Loucy (cell line): ENCODE data around the gene TTC39B.

Experiments
- H2AFZ ChIP-seq: fragments of 200-600 bp; sonication (generic); 2 replicates; pipeline ENCODE4 v1.6.0; 2016; ENCODE audit warnings: antibody characterized with exemption, mild to moderate bottlenecking, low read length, moderate library complexity
- H3F3A ChIP-seq: fragments of 200-600 bp; 2 replicates; pipeline ENCODE4 v1.6.0; 2016; ENCODE audit warnings: antibody characterized with exemption, low read depth, mild to moderate bottlenecking
- H3K27me3 ChIP-seq: fragments of 200-600 bp; sonication (generic); 2 replicates; pipeline ENCODE4 v1.6.1; 2014; ENCODE audit warnings: low read length, mild to moderate bottlenecking; ENCODE audit not compliant: insufficient read depth, poor library complexity, severe bottlenecking
- H3K36me3 ChIP-seq: fragments of 200-600 bp; sonication (generic); 2 replicates; pipeline ENCODE4 v1.6.1; 2016; ENCODE audit warnings: low read length; ENCODE audit not compliant: insufficient read depth
- H3K4me1 ChIP-seq: fragments of 200-600 bp; sonication (generic); 2 replicates; pipeline ENCODE4 v1.5.1; 2014; ENCODE audit warnings: low read length, mild to moderate bottlenecking; ENCODE audit not compliant: insufficient read depth, poor library complexity, severe bottlenecking
- H3K4me2 ChIP-seq: fragments of 200-600 bp; sonication (generic); 2 replicates; pipeline ENCODE4 v1.6.0; 2014; ENCODE audit warnings: antibody characterized with exemption, low read length, low read depth, mild to moderate bottlenecking; ENCODE audit not compliant: poor library complexity, severe bottlenecking
- H3K4me3 ChIP-seq: fragments of 200-600 bp; sonication (generic); 2 replicates; pipeline ENCODE4 v1.5.1; 2014; ENCODE audit warnings: low read length, mild to moderate bottlenecking, mixed read lengths; ENCODE audit not compliant: poor library complexity, severe bottlenecking
- H3K79me2 ChIP-seq: fragments of 200-600 bp; sonication (generic); 2 replicates; pipeline ENCODE4 v1.6.1; 2014; ENCODE audit warnings: low read length; ENCODE audit not compliant: insufficient read depth
- H3K9ac ChIP-seq: fragments of 200-600 bp; sonication (generic); 2 replicates; pipeline ENCODE4 v1.6.0; 2014; ENCODE audit warnings: mild to moderate bottlenecking, low read depth, low read length, moderate library complexity; ENCODE audit not compliant: poor library complexity, severe bottlenecking
- H3K9me2 ChIP-seq: fragments of 200-600 bp; sonication (generic); replicated peaks from 2 replicates; pipeline ENCODE4 v1.6.1; 2016; ENCODE audit warnings: low read depth, low read length, mixed read lengths
- H3K9me3 ChIP-seq: fragments of 200-600 bp; sonication (generic); 2 replicates; pipeline ENCODE4 v1.6.1; 2014; ENCODE audit warnings: mild to moderate bottlenecking, antibody characterized with exemption, low read length, low read depth; ENCODE audit not compliant: insufficient read depth
- H4K20me1 ChIP-seq: fragments of 200-600 bp; sonication (generic); 2 replicates; pipeline ENCODE4 v1.6.0; 2014; ENCODE audit warnings: antibody characterized with exemption, low read length, mild to moderate bottlenecking; ENCODE audit not compliant: insufficient read depth, poor library complexity, severe bottlenecking
- EZH2phosphoT487 ChIP-seq: fragments of 200-600 bp; IDR thresholded peaks from 2 replicates; pipeline ENCODE4 v1.6.1; 2018; ENCODE audit warnings: antibody characterized with exemption, mild to moderate bottlenecking, moderate library complexity, borderline replicate concordance
- TF ChIP-seq, protein P1 (sequence below): fragments of 200-600 bp; sonication (generic); conservative IDR thresholded peaks from 2 replicates; pipeline ENCODE4 v1.5.1; 2014; ENCODE audit warnings: mild to moderate bottlenecking, antibody characterized with exemption, low read length

Gene TTC39B

DNA sequence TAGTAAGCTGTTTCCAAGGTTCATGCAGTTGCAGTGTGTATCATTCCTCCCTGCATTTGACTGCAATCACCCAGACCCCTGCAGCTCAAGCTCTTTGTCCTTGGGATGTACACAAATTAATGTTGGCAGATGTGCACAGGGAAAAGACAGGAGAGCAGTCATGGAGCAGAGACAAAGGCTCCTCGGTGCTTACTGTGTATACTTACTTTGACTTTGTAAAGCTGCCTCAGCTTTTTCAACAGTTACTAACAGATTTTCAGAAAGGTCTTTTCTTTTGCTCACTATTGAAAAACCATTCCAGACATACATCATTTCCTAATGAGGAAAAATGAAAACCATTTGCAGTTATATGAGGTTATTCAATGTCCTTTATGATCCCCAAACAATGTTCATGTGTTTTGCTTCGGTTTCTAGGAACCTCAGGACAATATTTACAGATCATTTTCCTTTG is 124.9 kb downstream of the TTC39B start:
- no peaks in the 10 kb centered on the region for H3K27me3 ChIP-seq
- H3K9me3 ChIP-seq = no peaks in the 10 kb centered on the region
- H4K20me1 ChIP-seq = no peaks in the 10 kb centered on the region
- H2AFZ ChIP-seq = no peak overlapping the region
- no peak overlapping the region for H3K4me3 ChIP-seq
- H3F3A ChIP-seq = no peaks in the 10 kb centered on the region
- H3K4me2 ChIP-seq = no peak overlapping the region
- no peaks in the 10 kb centered on the region for H3K79me2 ChIP-seq
- TF ChIP-seq, protein P1, sequence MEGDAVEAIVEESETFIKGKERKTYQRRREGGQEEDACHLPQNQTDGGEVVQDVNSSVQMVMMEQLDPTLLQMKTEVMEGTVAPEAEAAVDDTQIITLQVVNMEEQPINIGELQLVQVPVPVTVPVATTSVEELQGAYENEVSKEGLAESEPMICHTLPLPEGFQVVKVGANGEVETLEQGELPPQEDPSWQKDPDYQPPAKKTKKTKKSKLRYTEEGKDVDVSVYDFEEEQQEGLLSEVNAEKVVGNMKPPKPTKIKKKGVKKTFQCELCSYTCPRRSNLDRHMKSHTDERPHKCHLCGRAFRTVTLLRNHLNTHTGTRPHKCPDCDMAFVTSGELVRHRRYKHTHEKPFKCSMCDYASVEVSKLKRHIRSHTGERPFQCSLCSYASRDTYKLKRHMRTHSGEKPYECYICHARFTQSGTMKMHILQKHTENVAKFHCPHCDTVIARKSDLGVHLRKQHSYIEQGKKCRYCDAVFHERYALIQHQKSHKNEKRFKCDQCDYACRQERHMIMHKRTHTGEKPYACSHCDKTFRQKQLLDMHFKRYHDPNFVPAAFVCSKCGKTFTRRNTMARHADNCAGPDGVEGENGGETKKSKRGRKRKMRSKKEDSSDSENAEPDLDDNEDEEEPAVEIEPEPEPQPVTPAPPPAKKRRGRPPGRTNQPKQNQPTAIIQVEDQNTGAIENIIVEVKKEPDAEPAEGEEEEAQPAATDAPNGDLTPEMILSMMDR = no peak
- TF ChIP-seq EZH2phosphoT487 = no peak
- H3K4me1 ChIP-seq = no peaks in the 10 kb centered on the region
- no peaks in the 10 kb centered on the region for H3K9me2 ChIP-seq
- no peak overlapping the region for H3K9ac ChIP-seq
- peaks cover 5% of the 10 kb centered on the region; the same call in 1 of the 2 replicates for H3K36me3 ChIP-seq

DNA sequence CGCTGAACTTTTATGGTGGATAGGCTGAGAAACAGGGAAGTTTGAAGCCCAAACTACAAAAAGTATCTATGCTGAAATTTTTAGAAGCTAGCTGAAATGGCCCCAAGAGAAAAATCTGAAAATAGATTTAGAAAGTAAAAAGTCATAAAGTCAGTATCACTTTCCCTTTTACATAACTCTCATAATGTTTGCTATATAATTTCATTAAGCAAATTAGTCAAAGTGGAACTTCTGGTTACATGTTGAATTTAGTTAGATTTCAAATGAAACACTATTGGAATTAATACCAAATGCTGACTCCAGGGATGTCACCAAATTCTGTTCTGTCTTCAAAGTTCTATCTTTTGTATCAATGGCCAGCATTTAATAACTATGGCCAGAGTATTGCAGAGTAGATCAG is 126.9 kb downstream of the TTC39B start:
- H3K27me3 ChIP-seq = no peaks in the 10 kb centered on the region
- H4K20me1 ChIP-seq = no peaks in the 10 kb centered on the region
- H3F3A ChIP-seq = no peaks in the 10 kb centered on the region
- H3K36me3 ChIP-seq = no peaks in the 10 kb centered on the region; the same call in 1 of the 2 replicates
- H2AFZ ChIP-seq = no peak overlapping the region
- H3K4me2 ChIP-seq = no peak overlapping the region
- H3K4me1 ChIP-seq = no peaks in the 10 kb centered on the region
- H3K9me2 ChIP-seq = no peaks in the 10 kb centered on the region
- H3K79me2 ChIP-seq = no peaks in the 10 kb centered on the region
- no peak for TF ChIP-seq EZH2phosphoT487
- TF ChIP-seq, protein P1 = no peak
- H3K9me3 ChIP-seq = no peaks in the 10 kb centered on the region
- no peak overlapping the region for H3K9ac ChIP-seq
- H3K4me3 ChIP-seq = no peak overlapping the region

DNA sequence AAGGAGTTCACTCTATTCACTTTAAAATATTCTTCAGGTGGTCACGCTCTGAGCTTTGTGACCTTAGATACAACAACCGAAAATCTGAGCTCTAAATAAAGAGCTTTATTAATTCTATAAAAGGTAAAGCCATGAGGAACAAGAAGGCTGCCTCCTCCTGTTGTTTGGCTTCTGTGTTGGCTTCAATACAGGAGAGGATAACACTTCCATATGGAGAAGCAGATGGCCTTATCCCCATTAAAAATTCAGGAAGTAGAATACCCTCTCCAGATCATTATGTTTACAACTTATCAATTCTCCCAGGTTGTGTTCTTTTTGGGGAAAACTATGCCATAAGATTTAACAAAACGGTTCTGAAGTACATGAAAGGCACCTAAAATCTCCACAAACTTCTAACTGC is 128.4 kb downstream of the TTC39B start:
- TF ChIP-seq, protein P1 = no peak
- no peak for TF ChIP-seq EZH2phosphoT487
- H3F3A ChIP-seq = no peaks in the 10 kb centered on the region
- no peaks in the 10 kb centered on the region; the same call in 1 of the 2 replicates for H3K36me3 ChIP-seq
- no peaks in the 10 kb centered on the region for H3K4me1 ChIP-seq
- no peaks in the 10 kb centered on the region for H3K27me3 ChIP-seq
- H3K9me2 ChIP-seq = no peaks in the 10 kb centered on the region
- H3K9ac ChIP-seq = no peak overlapping the region
- H3K4me2 ChIP-seq = no peak overlapping the region
- H3K4me3 ChIP-seq = no peak overlapping the region
- no peaks in the 10 kb centered on the region for H4K20me1 ChIP-seq
- no peak overlapping the region for H2AFZ ChIP-seq
- H3K79me2 ChIP-seq = no peaks in the 10 kb centered on the region
- no peaks in the 10 kb centered on the region for H3K9me3 ChIP-seq
